GM18861 (cell line): ENCODE results near the gene CTTNBP2.

Source experiments
- ATAC-seq: cut with Tn5 transposase; IDR thresholded peaks from one replicate; pipeline ENCODE4 v1.9.1; 2021; ENCODE audit not compliant: unreplicated experiment

Gene CTTNBP2

DNA sequence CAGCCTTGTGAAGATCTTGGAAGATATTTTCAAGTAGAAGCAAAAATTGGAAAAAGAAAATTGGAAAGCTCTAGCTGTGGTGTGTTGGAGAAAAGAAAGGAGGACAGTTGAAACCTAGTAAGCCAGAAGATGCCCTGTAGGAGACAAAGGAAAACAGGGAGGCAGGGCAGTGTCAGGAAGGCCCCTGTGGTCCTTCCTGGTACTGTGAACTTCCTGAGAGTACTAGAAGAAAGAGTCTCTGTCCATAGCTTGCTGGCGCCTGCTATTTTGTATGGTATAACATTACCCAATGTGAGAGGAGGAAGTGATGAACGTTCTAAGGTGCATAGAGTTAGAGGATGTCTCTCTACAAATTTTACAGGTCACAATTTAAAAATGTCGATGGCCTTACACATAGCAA lies 183.1 kb downstream of the CTTNBP2 start:
- ATAC-seq = no peak

DNA sequence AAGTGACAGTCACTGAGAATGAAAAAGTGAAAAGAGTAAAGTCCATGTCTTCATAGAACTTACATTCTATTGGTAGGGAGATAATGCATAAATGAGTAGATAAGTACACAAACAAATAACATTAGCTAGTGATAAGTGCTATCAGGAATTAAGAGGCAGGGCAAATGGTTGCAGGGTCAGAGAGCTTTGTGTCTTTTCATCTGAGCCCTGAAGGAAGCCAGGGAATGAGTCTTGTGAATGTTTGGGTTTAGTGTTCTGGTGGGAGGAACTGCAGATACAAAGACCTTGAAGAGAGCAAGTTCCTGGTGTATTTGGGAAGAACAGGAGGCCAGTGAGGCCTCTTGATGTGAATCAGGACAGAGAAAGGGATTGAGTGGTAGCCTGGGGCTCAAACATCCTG lies 183.8 kb downstream of the CTTNBP2 start:
- ATAC-seq = no peak

DNA sequence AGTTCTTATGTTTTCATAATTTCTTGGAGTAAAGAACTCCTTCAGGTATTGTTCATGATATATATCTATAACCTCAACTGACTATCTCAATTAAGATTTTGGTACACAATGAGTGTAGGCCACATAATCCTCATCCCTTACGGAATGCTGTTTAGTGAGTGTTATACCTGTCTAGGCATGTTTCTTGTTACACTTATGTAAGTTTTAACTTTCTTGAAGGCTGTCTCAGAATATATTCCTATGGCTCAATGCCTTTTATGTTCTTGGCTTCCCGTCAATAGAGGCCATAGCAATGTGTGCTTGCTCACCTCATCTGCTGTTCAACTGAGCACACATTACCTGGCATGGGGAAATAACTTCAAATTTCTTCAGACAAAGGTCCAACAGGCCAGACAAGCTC lies 185.1 kb downstream of the CTTNBP2 start:
- ATAC-seq = no peak

DNA sequence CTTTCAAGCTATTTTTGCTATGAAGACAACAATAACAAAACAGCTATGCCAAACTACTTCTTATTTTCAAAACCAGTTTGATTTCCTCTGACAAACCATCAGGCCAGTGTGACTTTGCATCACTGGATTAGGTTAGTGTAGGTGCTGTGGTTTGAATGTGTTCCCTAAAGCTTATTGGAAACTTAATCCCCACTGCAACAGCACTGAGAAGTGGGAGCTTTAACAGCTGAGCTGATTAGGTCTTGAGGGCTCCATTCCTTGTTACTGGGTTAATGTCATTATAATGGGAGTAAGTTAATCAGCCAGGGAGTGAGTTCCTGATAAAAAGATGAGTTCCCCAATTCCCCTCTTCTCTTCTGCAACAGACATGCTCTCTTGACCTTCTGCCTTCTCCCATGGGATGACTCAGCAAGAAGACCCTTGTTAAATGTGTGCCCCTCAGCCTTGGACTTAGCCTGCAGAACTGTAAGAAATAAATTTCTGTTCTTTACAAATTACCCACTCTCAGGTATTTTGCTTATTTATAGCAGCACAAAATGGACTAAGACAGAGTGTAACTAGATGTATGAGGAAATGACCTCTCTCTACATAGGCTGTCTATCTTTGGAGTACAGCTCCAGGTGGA lies 186.8 kb downstream of the CTTNBP2 start:
- no peak for ATAC-seq

DNA sequence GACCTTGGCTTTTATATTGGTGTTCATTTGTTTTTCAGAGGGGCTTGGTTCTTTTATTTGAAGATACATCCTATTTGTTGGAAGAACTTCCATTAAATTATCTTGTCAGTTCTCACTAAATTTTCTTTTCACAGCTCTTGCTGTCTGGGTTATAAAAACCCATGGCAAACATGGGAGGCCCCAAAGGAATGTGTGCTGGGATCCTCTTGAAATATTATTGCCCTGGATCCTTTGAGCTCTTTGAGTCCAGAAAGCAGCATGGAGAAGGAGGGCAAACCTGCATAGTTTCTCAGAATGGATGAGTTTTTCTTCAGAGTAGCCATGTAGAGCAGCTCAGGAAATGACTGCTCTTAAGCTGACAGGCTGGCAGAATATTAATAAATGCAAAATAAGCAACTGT lies 187.4 kb downstream of the CTTNBP2 start:
- ATAC-seq = no peak

DNA sequence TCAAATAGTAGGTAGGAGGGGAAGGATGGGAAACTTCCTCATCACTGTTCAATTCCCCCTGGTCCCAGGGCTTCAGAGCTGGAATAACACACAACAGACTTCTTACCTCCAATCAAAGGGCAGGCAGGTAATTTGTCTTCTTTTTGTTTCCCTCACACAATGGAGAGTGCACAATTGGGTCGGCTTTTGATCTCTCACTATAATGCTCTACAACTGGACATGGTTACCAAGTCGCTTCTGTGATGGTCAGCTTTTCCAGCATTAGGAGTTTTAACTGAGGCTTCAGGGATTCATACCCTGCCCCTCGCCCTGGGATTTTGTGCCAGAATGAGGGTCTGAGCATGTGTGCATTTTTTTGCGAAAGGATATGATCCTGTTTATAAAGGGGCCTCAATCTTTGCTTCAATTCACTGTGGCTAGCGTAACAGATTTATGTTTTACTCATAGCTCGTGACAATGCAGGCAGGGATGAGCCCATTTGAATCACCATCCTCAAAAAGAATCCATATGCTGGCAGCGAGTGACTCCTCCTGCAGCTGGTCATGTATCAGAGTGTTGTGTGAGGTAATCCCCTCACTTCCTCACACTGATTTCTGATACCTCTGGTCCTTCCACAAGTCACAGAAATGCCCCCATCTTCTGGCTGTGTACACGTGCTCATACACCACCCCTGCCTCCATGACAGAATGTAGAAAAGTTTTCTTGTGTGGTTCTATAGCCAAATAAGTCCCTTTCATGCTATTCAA lies 189.6 kb downstream of the CTTNBP2 start:
- ATAC-seq = no peak

- no peak for ATAC-seq
These were observed 190.4 kb downstream of the CTTNBP2 start for GRCh38 chr7:117682681-117683385.

DNA sequence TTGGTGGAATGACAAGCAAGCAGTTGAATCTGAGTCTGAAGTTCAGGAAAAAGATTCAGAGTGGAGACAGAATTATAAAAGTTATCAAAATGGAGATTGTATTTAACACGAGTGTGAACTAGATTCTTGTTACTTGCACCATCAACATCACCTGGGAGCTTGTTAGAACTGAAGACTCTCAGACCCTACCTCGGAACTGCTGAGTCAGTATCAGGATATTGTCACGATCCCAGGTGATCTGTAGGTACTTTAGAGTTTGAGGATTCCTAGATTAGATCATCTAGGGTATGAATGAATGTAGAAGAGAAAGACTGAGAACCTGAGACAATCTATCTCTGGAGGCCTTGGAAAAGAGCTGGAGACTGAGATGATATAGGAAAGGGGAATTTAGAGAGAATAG lies 194.1 kb downstream of the CTTNBP2 start:
- no peak for ATAC-seq

- no peak for ATAC-seq
These were observed 197.5 kb downstream of the CTTNBP2 start for GRCh38 chr7:117675497-117676435.

- no peak for ATAC-seq
These were observed 198.6 kb downstream of the CTTNBP2 start for GRCh38 chr7:117674617-117675016.

GRCh38 chr7:117673839-117674238 lies 199.4 kb downstream of the CTTNBP2 start:
- ATAC-seq = peak; percentile 74

- no peak for ATAC-seq
These were observed 199.9 kb downstream of the CTTNBP2 start for GRCh38 chr7:117673367-117673766.

DNA sequence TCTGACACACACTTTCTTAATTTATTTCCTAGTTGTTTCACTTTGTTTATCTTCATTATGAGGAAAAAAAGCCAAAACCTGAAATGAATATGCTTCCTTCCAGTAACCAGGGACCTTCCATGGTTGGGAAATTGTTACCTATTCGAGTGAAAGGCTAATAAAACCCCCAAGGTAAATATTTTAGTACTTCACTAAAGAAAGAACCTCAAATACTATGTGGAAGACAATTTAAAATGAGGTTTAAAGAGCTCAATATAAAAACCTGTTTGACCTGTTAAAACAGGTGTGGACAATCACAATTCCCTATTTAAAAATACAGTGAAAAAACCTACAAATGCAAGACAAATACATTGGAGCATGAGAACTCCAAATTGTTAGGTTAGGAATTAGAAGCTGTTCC lies 200.8 kb downstream of the CTTNBP2 start:
- ATAC-seq = no peak

DNA sequence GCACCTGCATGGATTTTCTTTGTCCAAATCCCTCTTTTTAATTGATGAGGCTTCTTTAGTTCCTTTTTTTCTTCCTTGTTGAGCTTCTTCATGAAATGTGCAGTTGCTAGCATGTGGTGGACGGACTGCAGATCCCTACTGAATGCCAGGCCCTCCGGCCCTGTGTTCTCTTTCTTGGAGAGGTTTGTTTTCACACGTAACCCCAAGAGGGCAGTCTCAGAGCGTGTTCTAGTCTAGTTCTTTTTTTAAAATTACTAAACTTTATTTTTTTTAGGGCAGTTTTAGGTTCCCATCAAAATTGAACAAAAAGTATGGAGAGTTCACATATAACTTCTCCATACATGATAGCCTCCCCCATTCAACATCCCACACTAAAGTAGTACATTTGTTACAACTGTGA lies 203.4 kb downstream of the CTTNBP2 start:
- ATAC-seq = no peak

DNA sequence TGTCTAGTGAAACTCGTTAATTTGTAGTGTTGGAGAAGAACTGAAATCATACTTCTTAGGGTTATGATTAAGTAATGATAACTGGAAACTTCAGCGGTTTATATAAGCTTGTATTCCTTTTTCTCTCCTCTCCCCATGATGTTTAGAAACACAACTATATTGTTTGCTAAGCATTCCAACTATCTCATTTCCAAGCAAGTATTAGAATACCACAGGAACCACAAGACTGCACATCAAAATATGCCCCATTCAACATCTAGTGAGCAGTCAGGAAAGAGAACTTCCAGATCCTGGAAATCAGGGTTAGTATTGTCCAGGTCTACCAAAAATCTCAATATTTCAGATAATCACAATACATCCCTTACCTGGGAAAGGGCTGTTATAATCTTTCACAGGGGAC lies 205.8 kb downstream of the CTTNBP2 start:
- ATAC-seq = no peak

DNA sequence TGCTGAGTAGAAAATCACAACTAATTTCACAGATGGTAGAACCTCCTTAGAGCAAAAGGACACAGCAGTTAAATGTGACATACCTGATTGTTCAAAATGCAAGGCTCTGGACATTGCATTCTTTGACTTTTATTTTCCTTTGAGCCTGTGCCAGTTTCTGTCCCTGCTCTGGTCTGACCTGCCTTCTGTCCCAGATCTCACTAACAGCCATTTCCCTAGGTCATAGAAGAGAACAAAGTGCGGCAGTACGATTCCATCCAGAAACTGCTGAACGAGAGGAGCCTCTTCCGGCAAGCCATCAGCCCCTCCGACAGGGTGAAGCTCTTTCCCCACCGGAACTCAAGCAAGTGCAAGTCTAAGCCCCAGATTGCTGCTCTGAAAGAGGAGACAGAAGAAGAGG lies 206.6 kb downstream of the CTTNBP2 start:
- ATAC-seq = no peak

- no peak for ATAC-seq
These were observed 207.2 kb downstream of the CTTNBP2 start for GRCh38 chr7:117666031-117666430.

- ATAC-seq = no peak
These were observed 207.9 kb downstream of the CTTNBP2 start for GRCh38 chr7:117665368-117665767.

DNA sequence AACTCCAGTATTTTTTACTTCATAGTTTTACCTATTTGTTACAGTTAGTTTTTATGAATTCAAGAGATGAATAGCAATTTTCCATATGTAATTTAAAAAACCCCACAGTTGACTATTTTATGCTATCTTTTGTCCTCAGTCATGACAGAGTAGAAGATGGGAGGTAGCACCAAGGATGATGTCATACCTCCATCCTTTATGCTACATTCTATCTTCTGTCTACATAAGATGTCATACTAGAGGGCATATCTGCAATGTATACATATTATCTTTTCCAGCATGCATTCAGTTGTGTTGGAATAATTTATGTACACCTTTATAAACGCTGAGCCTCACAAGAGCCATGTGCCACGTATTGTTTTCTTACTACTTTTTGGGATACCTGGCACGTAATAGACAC lies 209.2 kb downstream of the CTTNBP2 start:
- no peak for ATAC-seq

DNA sequence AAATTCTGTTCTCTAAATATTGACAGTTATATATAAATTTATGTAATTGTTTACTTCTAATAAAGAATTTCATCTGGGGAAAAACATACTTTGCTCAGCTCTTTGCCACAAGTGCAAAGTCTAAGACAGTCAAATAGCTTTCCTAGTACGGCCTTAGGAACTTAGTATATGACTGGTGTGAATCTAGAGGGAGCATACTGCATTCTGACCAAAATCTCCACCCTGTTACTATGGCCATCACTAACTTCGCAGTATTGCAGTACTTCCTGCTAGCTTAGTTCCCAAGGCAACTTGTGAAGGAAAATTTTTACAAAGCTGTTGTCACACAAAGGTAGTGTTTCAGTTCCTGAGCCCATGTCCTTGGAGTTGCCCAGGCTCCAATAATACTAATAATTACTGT lies 211.9 kb downstream of the CTTNBP2 start:
- no peak for ATAC-seq
